Fibroblast of pulmonary artery (primary cell): ENCODE measurements around the gene HIKESHI.

Experiments used
- DNase-seq: peaks from one replicate; pipeline ENCODE4 v3.0.0-alpha.2; 2010; ENCODE audit warnings: low read depth
- H3K4me3 ChIP-seq: replicated peaks from 2 replicates; pipeline ENCODE4 v1.5.1; 2011; ENCODE audit warnings: low read depth, mild to moderate bottlenecking, control low read depth, low read length, moderate library complexity
- TF ChIP-seq, protein P1 (sequence below): IDR thresholded peaks from 2 replicates; pipeline ENCODE4 v1.5.1; 2011; ENCODE audit warnings: mild to moderate bottlenecking, control low read depth, low read length, inconsistent platforms; ENCODE audit errors: missing control alignments

HIKESHI gene, protein sequence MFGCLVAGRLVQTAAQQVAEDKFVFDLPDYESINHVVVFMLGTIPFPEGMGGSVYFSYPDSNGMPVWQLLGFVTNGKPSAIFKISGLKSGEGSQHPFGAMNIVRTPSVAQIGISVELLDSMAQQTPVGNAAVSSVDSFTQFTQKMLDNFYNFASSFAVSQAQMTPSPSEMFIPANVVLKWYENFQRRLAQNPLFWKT

DNA sequence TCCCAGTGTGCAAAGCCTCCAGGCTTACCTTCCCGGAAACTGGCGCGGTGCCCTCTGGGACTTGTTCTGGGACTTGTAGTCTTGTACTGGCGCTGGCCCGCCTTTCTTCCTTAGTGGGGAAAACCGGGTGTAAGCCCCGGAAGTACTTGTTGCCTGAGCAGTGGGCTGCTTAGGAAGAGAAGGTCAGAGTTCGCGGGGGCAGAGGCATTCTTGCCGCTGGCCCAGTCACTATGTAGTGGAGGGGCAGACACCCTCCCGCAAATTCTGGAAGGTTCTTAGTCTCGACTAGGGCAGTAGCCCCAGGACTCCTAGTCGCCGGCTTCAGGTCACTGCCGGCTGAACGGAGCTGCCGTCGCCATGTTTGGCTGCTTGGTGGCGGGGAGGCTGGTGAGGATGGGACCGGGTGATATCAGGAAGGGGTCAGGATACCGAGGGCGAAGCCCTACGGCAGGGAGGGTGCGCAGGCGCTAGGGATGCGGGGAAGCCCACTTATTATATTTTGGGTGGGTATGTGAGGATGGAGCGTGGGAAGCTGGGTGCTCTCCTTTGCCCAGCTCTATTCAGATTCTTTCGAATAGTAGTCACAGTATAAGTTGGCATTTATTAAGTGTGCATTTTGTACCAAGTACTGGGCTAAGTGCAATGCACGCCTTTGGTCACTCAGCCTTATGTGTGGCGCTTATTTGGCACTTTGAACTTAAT is at the start of gene HIKESHI:
TSS of gene HIKESHI (plus strand) at position 149 of the 702 bp plus-strand sequence. CDS start at position 358, 209 bp downstream.
- TF ChIP-seq, protein P1, sequence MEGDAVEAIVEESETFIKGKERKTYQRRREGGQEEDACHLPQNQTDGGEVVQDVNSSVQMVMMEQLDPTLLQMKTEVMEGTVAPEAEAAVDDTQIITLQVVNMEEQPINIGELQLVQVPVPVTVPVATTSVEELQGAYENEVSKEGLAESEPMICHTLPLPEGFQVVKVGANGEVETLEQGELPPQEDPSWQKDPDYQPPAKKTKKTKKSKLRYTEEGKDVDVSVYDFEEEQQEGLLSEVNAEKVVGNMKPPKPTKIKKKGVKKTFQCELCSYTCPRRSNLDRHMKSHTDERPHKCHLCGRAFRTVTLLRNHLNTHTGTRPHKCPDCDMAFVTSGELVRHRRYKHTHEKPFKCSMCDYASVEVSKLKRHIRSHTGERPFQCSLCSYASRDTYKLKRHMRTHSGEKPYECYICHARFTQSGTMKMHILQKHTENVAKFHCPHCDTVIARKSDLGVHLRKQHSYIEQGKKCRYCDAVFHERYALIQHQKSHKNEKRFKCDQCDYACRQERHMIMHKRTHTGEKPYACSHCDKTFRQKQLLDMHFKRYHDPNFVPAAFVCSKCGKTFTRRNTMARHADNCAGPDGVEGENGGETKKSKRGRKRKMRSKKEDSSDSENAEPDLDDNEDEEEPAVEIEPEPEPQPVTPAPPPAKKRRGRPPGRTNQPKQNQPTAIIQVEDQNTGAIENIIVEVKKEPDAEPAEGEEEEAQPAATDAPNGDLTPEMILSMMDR, result no peak
- H3K4me3 ChIP-seq, result peak within 1 kb of the TSS; percentile 89
- DNase-seq, result peak; percentile 97

DNA sequence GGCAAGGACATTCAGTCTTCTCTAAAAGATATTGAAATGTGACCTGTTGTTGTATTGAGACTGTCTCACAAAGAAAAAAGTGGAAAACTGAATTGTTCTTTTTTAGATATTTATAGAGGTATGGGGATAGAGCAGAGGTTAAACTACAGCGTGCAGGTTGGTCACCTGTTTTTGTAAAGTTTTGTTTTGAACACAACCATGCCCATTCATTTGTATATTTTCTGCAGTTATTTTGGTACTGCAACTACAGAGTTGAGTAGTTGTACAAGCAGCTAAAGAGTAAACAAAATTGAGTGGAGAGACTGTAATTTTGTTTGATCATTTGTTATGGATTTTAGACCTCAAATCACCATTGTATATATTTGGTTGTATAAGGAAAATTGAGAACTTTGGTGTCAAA is 46.1 kb upstream of the HIKESHI start:
- DNase-seq, result no peak
- TF ChIP-seq, protein P1, result no peak
- H3K4me3 ChIP-seq, result no peak overlapping the region

DNA sequence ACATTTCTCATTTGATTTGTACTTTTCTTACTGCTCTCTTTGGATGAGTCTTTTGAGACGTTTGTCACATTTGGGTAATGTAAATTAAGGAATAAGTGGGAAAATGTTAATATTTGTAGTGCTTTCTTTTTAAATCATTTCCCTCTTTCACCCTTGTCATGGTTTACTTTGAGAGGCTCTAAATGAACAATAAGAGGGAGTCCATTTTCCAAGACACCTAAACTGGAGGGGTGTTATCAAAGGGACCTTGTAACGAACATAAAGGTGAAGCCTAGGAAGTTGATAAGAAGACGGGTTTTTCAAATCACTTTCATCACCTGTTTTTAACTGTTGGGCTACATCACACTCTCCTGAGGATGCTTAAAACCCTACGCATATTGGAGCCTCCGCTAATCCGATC is 45.4 kb upstream of the HIKESHI start:
- H3K4me3 ChIP-seq, result no peak overlapping the region
- TF ChIP-seq, protein P1, result no peak
- no peak for DNase-seq

DNA sequence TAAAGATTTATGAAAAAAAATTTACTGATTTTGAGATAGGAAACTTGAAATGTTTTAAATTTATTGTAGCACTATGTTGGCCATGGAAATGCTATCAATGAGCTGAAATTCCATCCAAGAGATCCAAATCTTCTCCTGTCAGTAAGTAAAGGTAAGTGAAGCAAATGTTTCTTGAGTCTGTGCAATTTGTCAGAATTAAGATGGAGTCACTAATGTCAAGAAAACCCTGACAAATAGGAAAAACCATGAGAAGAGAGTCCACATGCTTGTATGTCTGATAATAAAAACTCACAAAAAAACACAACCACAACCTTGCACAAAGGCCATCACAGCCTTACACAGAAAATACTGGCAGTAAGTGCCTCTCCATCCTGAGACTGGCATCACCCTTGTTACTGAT is 44.6 kb upstream of the HIKESHI start:
- no peak overlapping the region for H3K4me3 ChIP-seq
- DNase-seq, result no peak
- TF ChIP-seq, protein P1, result no peak

DNA sequence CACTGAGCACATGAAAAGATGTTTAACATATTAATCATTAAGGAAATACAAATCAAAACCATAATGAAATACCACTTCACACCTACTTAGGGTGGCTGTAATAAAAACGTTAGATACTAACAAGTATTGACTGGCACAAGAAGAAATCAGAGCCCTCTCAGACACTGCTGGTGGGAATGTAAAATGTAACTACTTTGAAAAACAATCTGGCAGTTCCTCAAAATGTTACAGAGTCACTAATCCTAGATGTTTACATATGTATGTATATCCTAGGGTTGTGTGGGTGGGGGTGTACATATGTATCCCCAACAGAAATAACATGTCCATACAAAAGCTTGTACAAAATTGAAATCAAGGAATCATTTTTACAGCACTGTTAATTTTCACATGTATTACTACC is 42.3 kb upstream of the HIKESHI start:
- TF ChIP-seq, protein P1, result no peak
- no peak for DNase-seq
- no peak overlapping the region for H3K4me3 ChIP-seq

DNA sequence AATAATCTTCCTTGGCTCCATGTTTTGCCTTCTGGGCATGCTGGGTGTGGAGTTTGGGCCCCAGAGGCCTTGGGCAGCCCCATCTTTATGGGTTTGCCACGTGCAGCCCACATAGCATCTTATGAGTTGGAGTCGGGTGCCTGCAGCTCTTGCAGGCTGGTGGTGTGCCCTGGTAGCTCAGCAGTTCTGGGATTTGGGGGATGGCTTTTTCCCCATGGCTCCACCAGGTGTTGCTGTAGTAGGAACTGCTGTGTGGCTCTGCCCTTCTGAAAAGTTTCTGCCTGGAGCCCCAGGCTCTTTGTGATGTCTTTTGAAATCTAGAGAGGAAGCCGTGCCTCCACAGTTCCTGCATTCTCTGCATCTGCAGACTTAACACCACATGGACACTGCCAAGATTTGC is 40.7 kb upstream of the HIKESHI start:
- TF ChIP-seq, protein P1, result no peak
- no peak overlapping the region for H3K4me3 ChIP-seq
- DNase-seq, result no peak
